IPS DF 6.9 (cell line): ENCODE measurements around the gene TMEM221.

Experiments used
- DNase-seq: peaks from one replicate; pipeline ENCODE4 v3.0.0-alpha.2; 2013; ENCODE audit warnings: low read depth, low spot score
- H3K27ac ChIP-seq: one replicate; pipeline ENCODE4 v1.5.1; 2013; ENCODE audit warnings: low read length, control low read depth
- H3K27me3 ChIP-seq: 2 replicates; pipeline ENCODE4 v1.6.1; 2013; ENCODE audit warnings: mild to moderate bottlenecking, low read length; ENCODE audit not compliant: control insufficient read depth, insufficient read depth
- H3K36me3 ChIP-seq: 2 replicates; pipeline ENCODE4 v1.6.1; 2013; ENCODE audit warnings: low read length; ENCODE audit not compliant: control insufficient read depth, insufficient read depth
- H3K4me1 ChIP-seq: 2 replicates; pipeline ENCODE4 v1.6.1; 2013; ENCODE audit warnings: low read length; ENCODE audit not compliant: control insufficient read depth, insufficient read depth
- H3K4me3 ChIP-seq: 2 replicates; pipeline ENCODE4 v1.5.1; 2013; ENCODE audit warnings: mild to moderate bottlenecking, low read length
- H3K9me3 ChIP-seq: 2 replicates; pipeline ENCODE4 v1.6.1; 2013; ENCODE audit warnings: low read length, inconsistent platforms; ENCODE audit not compliant: control insufficient read depth, insufficient read depth
- WGBS: extraction: QIAGEN DNeasy Blood & Tissue Kit; methylation state at CpG from one replicate; pipeline ENCODE4 v1.1.7; 2013; ENCODE audit warnings: mixed read lengths, missing lambda C conversion rate; ENCODE audit not compliant: insufficient read length, insufficient coverage; 5-methylcytosine and 5-hydroxymethylcytosine counted together

The TMEM221 gene

DNA sequence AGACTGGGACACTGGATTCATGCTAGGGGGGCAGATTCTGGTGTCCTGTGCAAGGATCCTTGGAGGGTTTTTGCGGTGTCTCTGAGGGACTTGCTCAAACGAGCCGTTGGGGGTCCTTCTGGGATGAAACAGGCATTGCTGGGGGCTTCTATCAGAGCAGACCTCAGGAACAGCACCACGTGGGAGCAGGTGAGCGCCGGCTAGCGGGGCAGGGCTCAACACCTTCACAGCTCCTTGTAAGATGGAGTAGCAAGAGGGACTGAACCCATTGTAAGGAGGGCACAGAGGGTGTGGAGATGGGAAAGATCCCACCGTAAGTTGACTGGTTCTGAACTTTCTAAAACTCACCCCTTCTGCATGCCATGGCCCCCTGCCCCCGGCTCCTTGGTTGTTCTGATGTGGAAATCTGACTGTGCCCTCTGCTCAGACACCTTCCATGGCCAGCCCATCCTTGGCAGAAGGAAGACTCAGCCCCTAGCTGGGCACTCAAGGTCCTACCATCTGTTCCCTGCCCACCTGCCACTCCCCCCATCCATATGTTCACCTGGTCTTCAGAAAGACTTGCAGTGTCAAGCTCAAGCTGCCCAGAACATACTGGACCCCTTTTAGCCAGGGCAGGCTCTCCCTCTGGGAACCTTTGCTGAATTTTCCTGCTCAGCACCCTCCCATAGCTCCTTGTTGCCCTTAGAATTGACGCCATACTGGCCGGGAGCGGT is 23.1 kb upstream of the TMEM221 start:
- DNase-seq = no peak
- H3K36me3 ChIP-seq = no peaks in the 10 kb centered on the region
- no peak overlapping the region for H3K27ac ChIP-seq
- H3K27me3 ChIP-seq = no peaks in the 10 kb centered on the region
- peak overlapping the region; percentile 90; the same call in 1 of the 2 replicates for H3K4me3 ChIP-seq
- H3K4me1 ChIP-seq = peaks cover 6% of the 10 kb centered on the region; the same call in 1 of the 2 replicates
- H3K9me3 ChIP-seq = no peaks in the 10 kb centered on the region
- no CpG with 5 or more reads among the region's 12 CpGs for WGBS

DNA sequence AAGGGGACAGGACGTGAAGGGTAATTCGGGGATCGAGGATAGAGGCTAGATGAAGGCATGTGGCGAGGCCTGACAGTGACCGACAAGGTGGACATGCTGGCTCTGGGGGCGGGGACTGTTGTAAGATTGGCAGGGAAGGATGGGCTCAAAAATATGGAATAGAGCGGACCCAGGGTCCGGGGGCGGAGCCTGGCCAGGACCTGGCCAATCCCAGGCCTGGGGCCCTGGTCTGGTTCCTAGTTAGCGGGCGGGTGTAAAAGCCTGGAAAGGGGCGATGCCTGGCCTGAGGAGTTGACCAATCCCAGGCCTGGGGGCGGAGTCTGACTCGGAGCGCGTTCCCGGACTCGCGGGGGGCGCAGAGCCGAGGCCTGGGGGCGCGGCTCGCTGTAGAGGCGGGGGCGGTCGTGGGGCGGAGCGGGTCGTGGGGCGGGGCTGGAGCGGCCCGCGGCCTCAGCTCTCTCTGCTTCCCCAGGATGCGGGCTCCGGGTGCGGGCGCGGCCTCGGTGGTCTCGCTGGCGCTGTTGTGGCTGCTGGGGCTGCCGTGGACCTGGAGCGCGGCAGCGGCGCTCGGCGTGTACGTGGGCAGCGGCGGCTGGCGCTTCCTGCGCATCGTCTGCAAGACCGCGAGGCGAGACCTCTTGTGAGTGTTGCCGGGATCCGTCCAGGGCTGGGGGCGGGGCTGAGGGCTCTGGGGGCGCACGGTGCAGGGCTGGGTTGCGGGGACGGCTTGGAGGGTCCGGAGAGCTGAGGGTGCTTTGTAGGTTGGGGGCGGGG is 21.8 kb upstream of the TMEM221 start, which contains the start of gene SLC27A1:
Gene SLC27A1 (plus strand): TSS at position 457 of the 774 bp plus-strand sequence. CDS start 17 bp downstream, at position 474.
- Histone ChIP-seq H3K4me3 (peak within 1 kb of the TSS; percentile 90), H3K27me3 (no peaks in the 10 kb centered on the region), H3K4me1 (peaks cover 8% of the 10 kb centered on the region; the same call in 1 of the 2 replicates), H3K9me3 (no peaks in the 10 kb centered on the region), H3K36me3 (no peaks in the 10 kb centered on the region), H3K27ac (no peak within 1 kb of the TSS)
- no CpG with 5 or more reads among the region's 67 CpGs for WGBS
- DNase-seq = peak; percentile 97

DNA sequence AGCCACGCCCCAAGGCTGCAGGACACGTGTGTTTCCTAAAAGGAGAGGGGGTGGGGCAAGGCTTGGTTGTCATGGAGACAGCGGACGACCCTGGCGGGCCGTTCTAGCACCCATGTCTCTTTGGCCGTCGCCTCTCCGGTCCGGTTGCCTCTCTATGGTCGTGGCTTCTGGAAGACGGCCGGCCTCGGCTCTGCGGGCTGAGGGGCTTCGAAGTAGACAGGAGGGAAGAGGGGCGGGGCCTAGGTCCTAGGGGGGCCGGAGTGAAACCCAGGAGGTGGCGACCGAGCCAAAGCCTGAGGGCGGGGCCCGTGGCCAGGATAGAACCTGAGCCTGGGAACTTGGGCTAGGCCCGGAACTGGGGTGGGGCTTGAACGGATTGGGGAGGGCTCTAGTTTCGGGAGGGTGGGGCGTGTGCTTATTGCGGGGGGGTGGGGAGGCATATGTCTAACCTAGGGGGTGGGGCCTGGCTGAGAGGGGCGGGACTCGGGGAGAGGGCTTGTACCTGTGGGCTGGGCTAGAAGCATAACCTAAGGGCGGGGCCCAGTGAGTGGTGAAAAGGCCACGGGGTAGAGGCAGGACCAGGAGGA is 21.1 kb upstream of the TMEM221 start:
- no peak overlapping the region for H3K27ac ChIP-seq
- no peaks in the 10 kb centered on the region for H3K36me3 ChIP-seq
- H3K27me3 ChIP-seq = no peaks in the 10 kb centered on the region
- no peaks in the 10 kb centered on the region for H3K9me3 ChIP-seq
- peak overlapping the region; percentile 47; the same call in 1 of the 2 replicates for H3K4me3 ChIP-seq
- no peak for DNase-seq
- WGBS = no CpG with 5 or more reads among the region's 31 CpGs
- H3K4me1 ChIP-seq = peaks cover 8% of the 10 kb centered on the region; the same call in 1 of the 2 replicates

DNA sequence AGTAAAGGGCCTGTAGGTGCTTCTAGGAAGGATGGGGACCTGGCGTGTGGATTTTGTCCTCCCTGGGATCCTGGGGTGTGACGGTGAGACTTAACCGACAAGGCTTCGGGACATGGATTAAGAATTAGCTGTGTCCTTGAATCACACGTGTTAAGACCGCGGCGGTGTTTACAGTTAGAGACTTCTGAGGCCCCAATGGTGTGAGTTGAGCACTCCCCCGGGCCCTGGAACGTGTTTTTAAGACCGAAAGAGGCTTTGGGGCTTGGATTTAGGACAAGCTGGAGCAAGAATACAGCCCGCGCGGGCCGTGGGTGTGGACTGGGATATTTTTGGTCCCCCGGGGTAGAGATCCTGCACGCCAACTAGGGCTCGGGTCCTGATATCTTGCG is 20.6 kb upstream of the TMEM221 start:
- no peak for DNase-seq
- Histone ChIP-seq H3K27ac (no peak overlapping the region), H3K36me3 (no peaks in the 10 kb centered on the region), H3K4me3 (peak overlapping the region; percentile 47; the same call in 1 of the 2 replicates), H3K4me1 (peaks cover 8% of the 10 kb centered on the region; the same call in 1 of the 2 replicates), H3K9me3 (no peaks in the 10 kb centered on the region), H3K27me3 (no peaks in the 10 kb centered on the region)
- WGBS = no CpG with 5 or more reads among the region's 19 CpGs

DNA sequence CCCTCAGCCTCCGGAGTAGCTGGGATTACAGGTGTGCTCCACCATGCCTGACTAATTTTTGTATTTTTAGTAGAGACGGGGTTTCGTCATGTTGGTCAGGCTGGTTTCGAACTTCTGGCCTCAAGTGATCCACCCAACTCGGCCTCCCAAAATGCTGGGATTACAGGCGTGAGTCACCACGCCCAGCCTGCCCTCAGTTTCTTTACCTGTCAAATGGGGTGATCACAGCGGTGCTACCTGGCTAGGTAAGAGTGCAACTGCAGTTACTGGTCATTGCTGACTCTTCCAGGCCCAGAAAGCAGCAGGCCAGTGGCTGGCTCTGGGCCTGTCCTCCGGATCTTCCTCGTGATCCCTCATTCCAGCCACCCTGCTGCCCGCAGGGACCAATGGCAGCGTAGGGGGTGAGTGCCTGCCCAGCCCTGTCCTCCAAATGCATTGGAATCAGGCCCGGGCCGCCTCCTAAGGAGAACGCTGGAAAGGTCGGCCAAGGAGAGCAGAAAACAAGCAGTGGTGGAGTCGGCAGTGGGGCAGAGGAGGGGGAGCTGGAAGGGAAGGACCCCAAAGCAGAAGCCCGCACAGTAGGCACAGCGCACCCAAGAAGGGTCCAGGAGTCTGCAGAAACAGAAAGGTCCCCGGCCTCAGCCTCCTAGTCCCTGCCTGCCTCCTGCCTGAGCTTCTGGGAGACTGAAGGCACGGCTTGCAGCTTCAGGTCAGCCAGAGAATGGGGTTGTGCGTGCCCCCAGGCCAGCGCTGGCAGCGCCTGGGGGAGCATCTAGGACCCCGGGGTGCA is 20.0 kb upstream of the TMEM221 start:
- H3K4me3 ChIP-seq = peak overlapping the region; percentile 47; the same call in 1 of the 2 replicates
- no CpG with 5 or more reads among the region's 25 CpGs for WGBS
- H3K36me3 ChIP-seq = no peaks in the 10 kb centered on the region
- peaks cover 8% of the 10 kb centered on the region; the same call in 1 of the 2 replicates for H3K4me1 ChIP-seq
- no peak for DNase-seq
- no peaks in the 10 kb centered on the region for H3K9me3 ChIP-seq
- H3K27ac ChIP-seq = no peak overlapping the region
- H3K27me3 ChIP-seq = no peaks in the 10 kb centered on the region; the same call in 1 of the 2 replicates

DNA sequence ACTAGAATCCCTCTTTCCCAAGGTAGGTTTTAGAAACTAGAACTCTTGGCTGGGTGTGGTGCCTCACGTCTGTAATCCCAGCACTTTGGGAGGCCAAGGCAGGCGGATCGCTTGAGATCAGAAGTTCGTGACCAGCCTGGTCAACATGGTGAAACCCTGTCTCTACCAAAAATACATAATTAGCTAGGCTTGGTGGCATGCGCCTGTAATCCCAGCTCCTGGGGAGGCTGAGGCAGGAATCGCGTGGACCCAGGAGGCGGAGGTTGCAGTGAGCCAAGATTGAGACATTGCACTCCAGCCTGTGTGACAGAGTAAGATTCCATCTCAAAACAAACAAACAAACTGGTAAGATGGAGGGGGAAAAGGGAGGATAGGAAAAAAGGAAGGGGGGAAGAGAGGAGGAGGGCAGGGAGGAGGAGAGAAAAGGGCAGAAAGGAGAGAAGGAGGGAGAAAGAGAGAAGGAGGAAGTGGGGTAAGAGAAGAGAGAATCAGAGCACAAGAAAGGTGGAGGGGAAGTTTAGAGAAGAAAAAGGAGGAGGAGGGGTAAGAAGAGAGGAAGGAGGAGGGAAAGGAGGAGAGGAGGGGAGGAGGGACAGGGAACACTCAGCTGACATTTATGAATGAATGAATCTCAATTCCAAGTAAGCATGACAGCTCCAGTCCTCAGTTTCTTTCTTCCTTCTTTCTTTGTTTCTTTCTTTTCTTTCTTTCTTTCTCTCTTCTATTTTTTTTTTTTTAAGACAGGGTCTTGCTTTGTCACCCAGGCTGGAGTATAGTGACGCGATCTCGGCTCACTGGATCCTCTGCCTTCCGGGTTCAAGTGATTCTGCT is 19.2 kb upstream of the TMEM221 start:
- Histone ChIP-seq H3K4me1 (peaks cover 8% of the 10 kb centered on the region; the same call in 1 of the 2 replicates), H3K9me3 (no peaks in the 10 kb centered on the region), H3K36me3 (no peaks in the 10 kb centered on the region), H3K27me3 (no peaks in the 10 kb centered on the region; the same call in 1 of the 2 replicates), H3K27ac (no peak overlapping the region), H3K4me3 (no peak overlapping the region)
- DNase-seq = no peak
- WGBS = no CpG with 5 or more reads among the region's 12 CpGs

DNA sequence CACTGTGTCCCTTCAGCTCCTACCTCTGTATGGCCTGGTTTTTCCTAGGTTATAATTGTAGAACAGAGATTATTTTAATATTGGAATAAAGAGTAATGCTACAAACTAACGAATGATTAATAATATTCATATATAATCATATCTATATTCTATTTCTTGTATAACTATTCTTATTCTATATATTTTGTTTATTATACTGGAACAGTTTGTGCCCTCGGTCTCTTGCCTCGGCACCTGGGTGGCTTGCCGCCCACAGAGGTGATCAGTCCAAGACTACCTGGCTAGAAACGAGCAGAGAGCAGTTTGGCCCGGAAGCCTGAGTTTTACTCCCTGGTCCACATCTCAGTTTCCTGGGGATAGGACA is 18.0 kb upstream of the TMEM221 start:
- Histone ChIP-seq H3K9me3 (no peaks in the 10 kb centered on the region), H3K4me1 (peaks cover 7% of the 10 kb centered on the region; the same call in 1 of the 2 replicates), H3K27ac (no peak overlapping the region), H3K36me3 (no peaks in the 10 kb centered on the region), H3K4me3 (no peak overlapping the region), H3K27me3 (no peaks in the 10 kb centered on the region; the same call in 1 of the 2 replicates)
- DNase-seq = no peak
- no CpG with 5 or more reads among the region's 6 CpGs for WGBS

DNA sequence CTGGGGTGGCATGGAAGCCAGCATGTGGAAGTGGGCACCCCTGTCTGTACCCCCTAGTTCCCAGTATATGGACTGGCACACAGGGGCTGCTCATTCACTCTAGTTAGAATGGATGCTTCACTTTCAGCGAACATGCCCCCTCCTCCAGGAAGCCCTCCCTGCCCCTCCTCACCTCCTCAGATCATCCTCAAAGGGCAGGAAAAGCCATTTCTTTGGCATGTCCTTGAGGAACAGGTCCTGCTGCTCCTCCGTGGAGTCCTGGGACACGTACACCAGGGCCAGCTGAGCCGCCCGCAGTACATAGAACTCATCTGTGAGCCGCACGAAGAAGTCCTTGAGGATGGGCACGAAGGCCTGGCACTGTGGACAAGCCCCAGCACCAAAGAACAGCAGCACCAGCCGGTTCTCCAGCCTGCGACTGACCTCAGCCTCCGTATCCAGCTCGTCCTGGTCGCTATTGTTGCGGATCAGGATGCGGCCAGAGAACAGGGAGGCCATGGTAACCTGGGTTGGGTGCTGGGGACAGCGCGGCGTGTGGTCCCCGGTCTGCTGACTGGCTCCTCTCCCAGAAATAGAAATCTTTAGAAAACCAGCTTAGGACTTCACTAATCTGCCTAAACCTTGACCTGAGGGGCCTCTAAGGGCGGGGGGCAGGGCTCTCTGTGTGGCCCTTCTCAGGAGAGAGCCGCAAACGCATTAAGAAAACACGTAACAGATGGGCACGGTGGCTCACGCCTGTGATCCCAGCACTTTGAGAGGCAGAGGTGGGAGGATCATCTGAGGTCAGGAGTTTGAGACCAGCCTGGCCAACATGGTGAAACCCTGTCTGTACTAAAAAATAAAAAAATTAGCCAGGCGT is 12.1 kb upstream of the TMEM221 start, which contains the start of gene NXNL1:
Gene NXNL1 (minus strand): TSS at position 555 of the 859 bp plus-strand sequence. CDS start 57 bp downstream, at position 498.
- no peak for DNase-seq
- H3K4me1 ChIP-seq = no peaks in the 10 kb centered on the region; the same call in 1 of the 2 replicates
- H3K9me3 ChIP-seq = no peaks in the 10 kb centered on the region
- H3K27me3 ChIP-seq = peaks cover 4% of the 10 kb centered on the region; the same call in 1 of the 2 replicates
- H3K36me3 ChIP-seq = no peaks in the 10 kb centered on the region
- no peak within 1 kb of the TSS for H3K27ac ChIP-seq
- H3K4me3 ChIP-seq = no peak within 1 kb of the TSS
- no CpG with 5 or more reads among the region's 26 CpGs for WGBS
